ENCODE measurements around the gene COX19. TPM values are rescaled to one million over a fixed set of nuclear protein-coding genes. Genes with fewer than 3 reads are reported as not detected.

The COX19 gene
- total RNA-seq, 1 donor from 2014 or later = 12.1 TPM

Other genes with a start within 250 kb of the COX19 start
- gene DNAAF5, start 248.8 kb downstream of the COX19 start, total RNA-seq = 30.9 TPM
- gene PRKAR1B, start 248.3 kb downstream of the COX19 start, total RNA-seq = 19.9 TPM
- 126 TPM for gene SUN1, start 143.1 kb downstream of the COX19 start, total RNA-seq
- 37.5 TPM for gene GET4, start 99.0 kb downstream of the COX19 start, total RNA-seq
- 52.4 TPM for gene ADAP1, start 20.9 kb downstream of the COX19 start, total RNA-seq
- gene CYP2W1, start 7.6 kb upstream of the COX19 start, total RNA-seq = 0.46 TPM
- gene GPR146, start 69.0 kb upstream of the COX19 start, total RNA-seq = 8.3 TPM
- gene GPER1, start 112.6 kb upstream of the COX19 start, total RNA-seq = 4.7 TPM
- gene ZFAND2A, start 184.6 kb upstream of the COX19 start, total RNA-seq = 19.2 TPM

Measured in mucosa of gallbladder (tissue), 1 donor.